HEK293 (cell line): ENCODE data around the gene CDK2.

Source experiments
- BCL11A ChIP-seq: fragments of 450-650 bp; formaldehyde crosslinking; IDR thresholded peaks from 2 replicates; pipeline ENCODE4 v1.5.1; 2016; ENCODE audit warnings: low read depth, missing biosample characterization, missing genetic modification characterization
- GFI1B ChIP-seq: fragments of 450-650 bp; formaldehyde crosslinking; IDR thresholded peaks from 2 replicates; pipeline ENCODE4 v1.5.1; 2016; ENCODE audit warnings: missing biosample characterization, missing genetic modification characterization
- KLF9 ChIP-seq: fragments of 450-650 bp; formaldehyde crosslinking; IDR thresholded peaks from 2 replicates; pipeline ENCODE4 v1.5.1; 2016; ENCODE audit warnings: missing biosample characterization, missing genetic modification characterization, low read depth
- PRDM10 ChIP-seq: fragments of 450-650 bp; formaldehyde crosslinking; IDR thresholded peaks from 2 replicates; pipeline ENCODE4 v1.5.1; 2016; ENCODE audit warnings: missing biosample characterization, missing genetic modification characterization
- ZBTB11 ChIP-seq: fragments of 450-650 bp; formaldehyde crosslinking; conservative IDR thresholded peaks from 2 replicates; pipeline ENCODE4 v1.5.1; 2016; ENCODE audit warnings: low read depth, missing biosample characterization, missing genetic modification characterization
- ZBTB26 ChIP-seq: fragments of 450-650 bp; formaldehyde crosslinking; optimal IDR thresholded peaks from 2 replicates; pipeline ENCODE3; 2016; ENCODE audit warnings: missing biosample characterization, mild to moderate bottlenecking, missing genetic modification characterization
- ZBTB6 ChIP-seq: fragments of 450-650 bp; formaldehyde crosslinking; IDR thresholded peaks from 2 replicates; pipeline ENCODE4 v1.5.1; 2017; ENCODE audit warnings: missing biosample characterization, missing genetic modification characterization
- ZFHX2 ChIP-seq: fragments of 450-650 bp; formaldehyde crosslinking; conservative IDR thresholded peaks from 2 replicates; pipeline ENCODE4 v1.5.1; 2016; ENCODE audit warnings: missing biosample characterization, missing genetic modification characterization
- ZNF132 ChIP-seq: fragments of 450-650 bp; formaldehyde crosslinking; IDR thresholded peaks from 2 replicates; pipeline ENCODE4 v1.5.1; 2017; ENCODE audit warnings: missing biosample characterization, missing genetic modification characterization, borderline replicate concordance
- ZNF157 ChIP-seq: fragments of 450-650 bp; formaldehyde crosslinking; IDR thresholded peaks from 2 replicates; pipeline ENCODE4 v1.5.1; 2016; ENCODE audit warnings: missing biosample characterization, missing genetic modification characterization
- ZNF16 ChIP-seq: fragments of 450-650 bp; formaldehyde crosslinking; IDR thresholded peaks from 2 replicates; pipeline ENCODE4 v1.5.1; 2016; ENCODE audit warnings: low read depth, missing biosample characterization, missing genetic modification characterization
- ZNF23 ChIP-seq: fragments of 450-650 bp; formaldehyde crosslinking; IDR thresholded peaks from 2 replicates; pipeline ENCODE4 v1.5.1; 2016; ENCODE audit warnings: missing biosample characterization, missing genetic modification characterization, borderline replicate concordance
- ZNF335 ChIP-seq: fragments of 450-650 bp; formaldehyde crosslinking; conservative IDR thresholded peaks from 2 replicates; pipeline ENCODE4 v1.5.1; 2016; ENCODE audit warnings: missing biosample characterization, missing genetic modification characterization
- ZNF394 ChIP-seq: fragments of 450-650 bp; formaldehyde crosslinking; IDR thresholded peaks from 2 replicates; pipeline ENCODE4 v1.5.1; 2016; ENCODE audit warnings: missing biosample characterization, missing genetic modification characterization, mild to moderate bottlenecking, moderate library complexity, borderline replicate concordance
- ZNF404 ChIP-seq: fragments of 450-650 bp; formaldehyde crosslinking; IDR thresholded peaks from 2 replicates; pipeline ENCODE4 v1.5.1; 2017; ENCODE audit warnings: missing biosample characterization, missing genetic modification characterization
- ZNF416 ChIP-seq: fragments of 450-650 bp; formaldehyde crosslinking; IDR thresholded peaks from 2 replicates; pipeline ENCODE4 v1.5.1; 2016; ENCODE audit warnings: missing biosample characterization, missing genetic modification characterization
- ZNF623 ChIP-seq: fragments of 450-650 bp; formaldehyde crosslinking; IDR thresholded peaks from 2 replicates; pipeline ENCODE4 v1.5.1; 2016; ENCODE audit warnings: missing biosample characterization, missing genetic modification characterization
- ZNF837 ChIP-seq: fragments of 450-650 bp; formaldehyde crosslinking; IDR thresholded peaks from 2 replicates; pipeline ENCODE4 v1.5.1; 2016; ENCODE audit warnings: missing biosample characterization, missing genetic modification characterization
- ZSCAN30 ChIP-seq: fragments of 450-650 bp; IDR thresholded peaks from 2 replicates; pipeline ENCODE4 v1.5.1; 2018; ENCODE audit warnings: missing biosample characterization, mild to moderate bottlenecking, missing genetic modification characterization, moderate library complexity
- TF ChIP-seq, protein P1 (sequence below): fragments of 450-650 bp; formaldehyde crosslinking; IDR thresholded peaks from 2 replicates; pipeline ENCODE4 v1.5.1; 2017; ENCODE audit warnings: missing biosample characterization, missing genetic modification characterization
- TF ChIP-seq, protein P2 (sequence below): fragments of 450-650 bp; IDR thresholded peaks from 2 replicates; pipeline ENCODE4 v1.5.1; 2018; ENCODE audit warnings: missing biosample characterization, mild to moderate bottlenecking, missing genetic modification characterization
- TF ChIP-seq, protein P3 (sequence below): fragments of 450-650 bp; formaldehyde crosslinking; IDR thresholded peaks from 2 replicates; pipeline ENCODE4 v1.5.1; 2016; ENCODE audit warnings: missing biosample characterization, missing genetic modification characterization

Gene CDK2

DNA sequence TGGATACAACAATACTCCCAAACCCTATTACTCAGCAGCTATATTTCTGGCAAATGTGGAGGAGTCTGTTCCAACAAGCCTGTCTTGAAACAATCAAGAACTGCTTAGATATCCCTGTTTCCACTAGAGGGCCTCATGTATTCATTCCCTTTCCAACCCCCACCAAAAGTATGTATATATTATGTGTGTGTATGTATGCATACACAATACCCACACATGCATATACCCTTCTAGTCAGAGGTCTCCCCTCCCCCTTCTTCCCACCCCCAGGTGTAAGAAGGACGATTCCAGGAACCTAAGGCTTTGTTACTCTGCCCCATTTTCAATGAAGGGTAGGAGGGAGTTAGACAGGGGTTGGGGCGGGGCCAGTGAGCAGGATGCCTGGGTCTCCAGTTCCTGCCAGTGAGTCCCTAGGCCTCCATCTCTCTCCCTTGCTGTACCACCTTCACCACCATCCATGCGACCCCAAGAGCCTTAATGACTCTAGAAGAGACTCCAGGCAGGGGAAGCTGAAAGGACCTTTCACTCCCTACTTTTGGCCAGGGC is 35.8 kb upstream of the CDK2 start, which contains the start of gene DGKA (continued):
- TF ChIP-seq PRDM10 (tag by site-specific recombination) (0 out of 2 replicates have a peak, but pooled peaks have one; percentile 29), ZSCAN30 (0 out of 2 replicates have a peak, but pooled peaks have one; percentile 49), ZNF157 (tag by site-specific recombination) (no peak), ZNF132 (no peak), ZBTB6 (tag by site-specific recombination) (no peak; the same call in 1 of the 2 replicates), BCL11A (tag by site-specific recombination) (no peak), ZNF394 (tag by site-specific recombination) (no peak), ZNF404 (tag by site-specific recombination) (no peak), ZNF837 (tag by site-specific recombination) (no peak), KLF9 (peak; percentile 18; the same call in 1 of the 2 replicates), ZBTB11 (tag by site-specific recombination) (0 out of 2 replicates have a peak, but pooled peaks have one; percentile 3), ZFHX2 (tag by site-specific recombination) (no peak; the same call in 1 of the 2 replicates), ZNF623 (tag by site-specific recombination) (no peak), ZNF16 (tag by site-specific recombination) (no peak), ZNF23 (tag by site-specific recombination) (no peak), ZNF335 (tag by site-specific recombination) (0 out of 2 replicates have a peak, but pooled peaks have one; percentile 45), ZBTB26 (tag by site-specific recombination) (no peak), GFI1B (no peak), ZNF416 (tag by site-specific recombination) (no peak)
- TF ChIP-seq, protein P1, sequence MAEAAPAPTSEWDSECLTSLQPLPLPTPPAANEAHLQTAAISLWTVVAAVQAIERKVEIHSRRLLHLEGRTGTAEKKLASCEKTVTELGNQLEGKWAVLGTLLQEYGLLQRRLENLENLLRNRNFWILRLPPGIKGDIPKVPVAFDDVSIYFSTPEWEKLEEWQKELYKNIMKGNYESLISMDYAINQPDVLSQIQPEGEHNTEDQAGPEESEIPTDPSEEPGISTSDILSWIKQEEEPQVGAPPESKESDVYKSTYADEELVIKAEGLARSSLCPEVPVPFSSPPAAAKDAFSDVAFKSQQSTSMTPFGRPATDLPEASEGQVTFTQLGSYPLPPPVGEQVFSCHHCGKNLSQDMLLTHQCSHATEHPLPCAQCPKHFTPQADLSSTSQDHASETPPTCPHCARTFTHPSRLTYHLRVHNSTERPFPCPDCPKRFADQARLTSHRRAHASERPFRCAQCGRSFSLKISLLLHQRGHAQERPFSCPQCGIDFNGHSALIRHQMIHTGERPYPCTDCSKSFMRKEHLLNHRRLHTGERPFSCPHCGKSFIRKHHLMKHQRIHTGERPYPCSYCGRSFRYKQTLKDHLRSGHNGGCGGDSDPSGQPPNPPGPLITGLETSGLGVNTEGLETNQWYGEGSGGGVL (tag by site-specific recombination) = 0 out of 2 replicates have a peak, but pooled peaks have one; percentile 15
- TF ChIP-seq, protein P2, sequence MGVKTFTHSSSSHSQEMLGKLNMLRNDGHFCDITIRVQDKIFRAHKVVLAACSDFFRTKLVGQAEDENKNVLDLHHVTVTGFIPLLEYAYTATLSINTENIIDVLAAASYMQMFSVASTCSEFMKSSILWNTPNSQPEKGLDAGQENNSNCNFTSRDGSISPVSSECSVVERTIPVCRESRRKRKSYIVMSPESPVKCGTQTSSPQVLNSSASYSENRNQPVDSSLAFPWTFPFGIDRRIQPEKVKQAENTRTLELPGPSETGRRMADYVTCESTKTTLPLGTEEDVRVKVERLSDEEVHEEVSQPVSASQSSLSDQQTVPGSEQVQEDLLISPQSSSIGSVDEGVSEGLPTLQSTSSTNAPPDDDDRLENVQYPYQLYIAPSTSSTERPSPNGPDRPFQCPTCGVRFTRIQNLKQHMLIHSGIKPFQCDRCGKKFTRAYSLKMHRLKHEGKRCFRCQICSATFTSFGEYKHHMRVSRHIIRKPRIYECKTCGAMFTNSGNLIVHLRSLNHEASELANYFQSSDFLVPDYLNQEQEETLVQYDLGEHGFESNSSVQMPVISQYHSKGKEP (tag by site-specific recombination) = no peak
- TF ChIP-seq, protein P3, sequence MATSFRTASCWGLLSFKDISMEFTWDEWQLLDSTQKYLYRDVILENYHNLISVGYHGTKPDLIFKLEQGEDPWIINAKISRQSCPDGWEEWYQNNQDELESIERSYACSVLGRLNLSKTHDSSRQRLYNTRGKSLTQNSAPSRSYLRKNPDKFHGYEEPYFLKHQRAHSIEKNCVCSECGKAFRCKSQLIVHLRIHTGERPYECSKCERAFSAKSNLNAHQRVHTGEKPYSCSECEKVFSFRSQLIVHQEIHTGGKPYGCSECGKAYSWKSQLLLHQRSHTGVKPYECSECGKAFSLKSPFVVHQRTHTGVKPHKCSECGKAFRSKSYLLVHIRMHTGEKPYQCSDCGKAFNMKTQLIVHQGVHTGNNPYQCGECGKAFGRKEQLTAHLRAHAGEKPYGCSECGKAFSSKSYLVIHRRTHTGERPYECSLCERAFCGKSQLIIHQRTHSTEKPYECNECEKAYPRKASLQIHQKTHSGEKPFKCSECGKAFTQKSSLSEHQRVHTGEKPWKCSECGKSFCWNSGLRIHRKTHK (tag by site-specific recombination) = no peak
